ENCODE data around the gene TNFSF11.

Gene TNFSF11

DNA sequence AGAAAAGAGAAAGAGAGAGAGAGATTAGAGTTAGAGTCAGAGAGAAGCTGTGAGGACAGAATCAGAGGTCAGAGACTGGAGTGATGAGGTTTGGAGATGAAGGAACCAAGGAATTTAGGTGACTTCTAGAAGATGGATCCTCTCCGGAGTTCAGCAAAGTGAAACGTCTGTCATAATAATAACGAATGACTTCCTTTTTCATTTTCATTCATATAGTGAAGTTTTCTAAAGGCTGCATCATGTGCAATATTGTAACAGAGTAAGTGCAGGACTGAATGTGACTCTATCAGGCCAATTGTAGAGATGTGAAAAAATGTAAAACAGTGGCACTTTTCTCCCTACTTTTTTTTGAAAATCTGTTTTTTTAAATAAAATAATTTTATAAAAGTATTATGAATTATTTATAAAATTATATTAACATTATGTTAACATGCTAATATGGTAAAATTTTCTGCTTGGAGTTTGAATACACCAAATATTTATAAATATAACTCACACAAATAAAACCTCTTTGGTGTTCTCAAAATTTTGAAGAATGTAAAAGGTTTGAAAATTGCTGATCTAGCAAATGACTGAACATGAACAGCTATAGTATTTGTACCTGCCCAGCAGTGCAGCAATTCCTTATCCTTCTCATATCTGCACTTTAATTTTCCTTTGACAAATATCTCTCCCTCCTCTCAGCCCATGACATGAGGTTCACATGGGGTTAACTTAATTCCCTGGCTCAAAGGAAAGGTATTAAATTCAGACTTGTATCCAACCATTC lies 4.2 kb upstream of the TNFSF11 start:
- TF ChIP-seq, protein P1, sequence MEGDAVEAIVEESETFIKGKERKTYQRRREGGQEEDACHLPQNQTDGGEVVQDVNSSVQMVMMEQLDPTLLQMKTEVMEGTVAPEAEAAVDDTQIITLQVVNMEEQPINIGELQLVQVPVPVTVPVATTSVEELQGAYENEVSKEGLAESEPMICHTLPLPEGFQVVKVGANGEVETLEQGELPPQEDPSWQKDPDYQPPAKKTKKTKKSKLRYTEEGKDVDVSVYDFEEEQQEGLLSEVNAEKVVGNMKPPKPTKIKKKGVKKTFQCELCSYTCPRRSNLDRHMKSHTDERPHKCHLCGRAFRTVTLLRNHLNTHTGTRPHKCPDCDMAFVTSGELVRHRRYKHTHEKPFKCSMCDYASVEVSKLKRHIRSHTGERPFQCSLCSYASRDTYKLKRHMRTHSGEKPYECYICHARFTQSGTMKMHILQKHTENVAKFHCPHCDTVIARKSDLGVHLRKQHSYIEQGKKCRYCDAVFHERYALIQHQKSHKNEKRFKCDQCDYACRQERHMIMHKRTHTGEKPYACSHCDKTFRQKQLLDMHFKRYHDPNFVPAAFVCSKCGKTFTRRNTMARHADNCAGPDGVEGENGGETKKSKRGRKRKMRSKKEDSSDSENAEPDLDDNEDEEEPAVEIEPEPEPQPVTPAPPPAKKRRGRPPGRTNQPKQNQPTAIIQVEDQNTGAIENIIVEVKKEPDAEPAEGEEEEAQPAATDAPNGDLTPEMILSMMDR (IDR thresholded peaks at IDR 0.05), result no peak

DNA sequence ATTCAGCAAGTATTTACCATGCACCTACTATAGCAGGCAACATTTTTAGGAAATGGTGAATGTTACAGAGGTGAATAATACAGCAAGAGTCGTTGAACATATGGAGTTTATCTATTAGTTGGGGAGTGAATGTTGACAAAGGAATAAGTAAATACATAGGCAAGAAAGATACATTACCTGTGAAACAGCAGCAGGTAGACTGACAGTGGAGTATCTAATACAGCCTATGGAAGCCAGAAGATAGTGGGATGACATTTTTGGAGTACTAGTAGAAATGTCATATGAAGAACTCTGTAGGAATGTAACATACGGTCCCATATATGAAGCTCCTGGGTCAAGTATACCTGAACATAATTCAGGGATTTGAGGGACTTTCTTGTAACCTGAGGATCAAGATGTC lies 2.1 kb upstream of the TNFSF11 start:
- TF ChIP-seq, protein P1 (IDR thresholded peaks at IDR 0.05), result no peak

DNA sequence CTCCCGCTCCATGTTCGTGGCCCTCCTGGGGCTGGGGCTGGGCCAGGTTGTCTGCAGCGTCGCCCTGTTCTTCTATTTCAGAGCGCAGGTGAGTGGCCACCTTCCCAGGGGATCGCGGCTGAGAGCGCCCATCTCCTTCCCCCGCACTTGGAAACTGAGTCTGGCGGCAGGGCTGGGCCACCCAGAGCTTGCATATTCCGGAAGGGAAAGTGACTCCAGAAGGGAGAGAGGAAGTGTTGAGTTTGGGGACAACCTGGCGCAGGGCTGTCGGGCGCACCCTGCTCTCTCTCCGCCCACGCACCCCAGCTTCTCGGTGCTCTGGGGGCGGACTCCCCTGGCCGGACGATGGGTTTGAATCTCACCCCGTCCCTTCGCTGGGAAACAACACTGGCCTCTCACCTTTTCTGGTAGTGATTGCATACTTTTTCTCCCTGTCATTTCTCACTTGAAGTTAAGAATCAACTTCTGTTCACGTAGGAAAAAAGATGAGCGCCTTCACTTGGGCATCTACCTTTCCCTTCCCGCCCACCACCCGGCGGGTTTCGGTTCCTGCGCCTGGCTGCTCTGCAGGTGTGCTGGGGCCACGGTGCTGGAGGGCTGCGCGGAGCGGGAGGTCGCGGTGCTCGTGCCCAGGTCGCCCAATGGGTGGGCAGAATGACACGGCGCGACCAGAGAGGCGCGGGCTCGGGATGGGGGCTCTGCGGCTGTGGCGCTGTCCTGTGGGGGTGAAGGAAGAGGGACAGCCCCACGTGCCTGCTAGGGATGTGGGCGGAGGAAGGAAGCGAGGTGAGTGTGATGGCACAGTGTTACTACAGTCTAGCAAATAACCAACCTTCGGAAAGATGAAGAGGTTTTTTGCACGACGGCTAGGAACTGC lies 721 bp downstream of the TNFSF11 start:
- TF ChIP-seq, protein P1 (IDR thresholded peaks at IDR 0.05), result no peak

DNA sequence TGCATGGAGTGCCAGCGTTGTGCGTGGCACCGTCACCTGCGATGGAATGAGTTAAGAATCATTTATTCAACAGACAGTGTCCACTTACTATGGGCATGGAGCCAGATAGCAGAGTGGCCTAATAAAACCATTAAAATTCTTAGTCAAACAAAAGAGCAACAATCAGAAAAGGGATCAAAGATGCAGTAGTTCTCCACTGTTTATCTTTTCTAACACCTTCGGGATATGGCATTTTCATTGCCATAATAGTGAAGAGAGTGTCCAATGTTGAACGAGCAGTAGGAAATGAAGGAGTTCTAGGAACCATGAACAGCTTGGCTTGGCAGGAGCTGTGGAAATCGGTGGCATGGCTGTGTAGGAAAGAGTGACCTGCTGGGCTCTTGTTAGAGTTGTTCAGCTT lies 2.0 kb downstream of the TNFSF11 start:
- TF ChIP-seq, protein P1 (IDR thresholded peaks at IDR 0.05), result no peak

DNA sequence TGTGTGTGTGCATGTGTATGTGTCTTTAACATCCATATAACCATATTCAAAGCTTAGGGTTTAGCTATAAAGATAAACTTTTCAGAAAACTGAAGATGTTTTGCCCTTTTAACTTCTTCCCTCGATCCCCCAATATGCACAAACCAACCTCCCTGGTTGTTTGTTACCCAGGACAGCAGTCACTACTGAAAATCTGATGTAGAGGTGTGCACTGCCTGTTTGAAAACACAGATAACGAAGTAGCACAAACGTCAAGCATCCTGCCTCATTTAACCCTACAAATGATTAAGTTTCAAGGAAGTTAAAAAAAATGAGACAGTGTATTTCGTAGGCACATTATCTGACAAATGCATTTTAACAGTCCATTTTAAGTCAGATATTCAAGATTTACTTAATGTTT lies 3.6 kb downstream of the TNFSF11 start:
- TF ChIP-seq, protein P1 (IDR thresholded peaks at IDR 0.05), result no peak

DNA sequence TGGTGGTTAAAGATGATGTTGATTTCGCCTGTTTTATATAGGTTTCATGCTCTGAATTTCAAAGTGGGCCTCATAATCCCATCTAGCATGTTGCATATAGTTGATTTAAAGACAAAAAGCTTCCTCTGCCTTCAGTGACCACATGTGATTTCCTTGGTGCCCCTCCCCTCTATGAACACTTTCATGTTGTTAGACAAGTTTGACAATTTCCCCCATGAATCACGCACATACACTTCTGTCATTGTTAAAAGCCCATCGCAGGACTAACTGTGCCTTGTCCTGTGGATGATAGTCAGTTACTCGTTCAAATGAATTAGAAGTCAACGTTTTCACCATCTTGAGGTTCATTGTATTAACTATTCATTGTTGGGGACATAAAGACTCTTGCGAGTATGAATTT lies 6.7 kb downstream of the TNFSF11 start:
- TF ChIP-seq, protein P1 (IDR thresholded peaks at IDR 0.05), result no peak

DNA sequence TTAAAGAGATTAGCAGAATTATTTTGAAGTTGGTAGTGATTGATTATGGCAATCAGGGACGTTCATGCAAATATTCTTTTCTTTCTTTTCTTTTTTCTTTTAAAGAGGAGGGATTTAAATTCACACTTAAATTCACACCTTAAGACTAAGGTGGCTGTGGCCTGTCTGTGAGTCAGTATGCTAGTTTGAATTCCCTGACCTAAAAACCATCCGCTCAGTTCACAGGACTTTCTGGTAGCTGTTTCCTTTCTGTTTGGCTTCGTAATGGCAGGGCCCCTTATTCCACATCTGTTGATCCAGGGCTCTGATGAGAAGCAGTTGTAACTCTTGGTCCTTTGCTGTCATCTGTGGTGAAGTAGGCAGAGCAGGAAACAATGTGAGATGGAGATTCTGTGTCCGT lies 7.5 kb downstream of the TNFSF11 start:
- TF ChIP-seq, protein P1 (IDR thresholded peaks at IDR 0.05), result no peak
